ENCODE results near the gene CAMK2B.

- TF ChIP-seq POLR2A (IDR thresholded peaks at IDR 0.05) (no peak), CTCF (IDR thresholded peaks at IDR 0.05 in 4 of 5, conservative IDR thresholded peaks at IDR 0.05 in 1 of 5) (no peak)
Observed at GRCh38 chr7:44292420-44292817, 33.0 kb downstream of the CAMK2B start.

Data from gastrocnemius medialis (tissue), 4 donors.